SU-DHL-6 (cell line): ENCODE measurements around the gene ZMYND8.
A peak's percentile ranks its signal among the peaks of the same experiment; 100 is the strongest.

Experiments used
- H2AFZ ChIP-seq: fragments of 200-600 bp; sonication (generic); 2 replicates; pipeline ENCODE4 v1.6.1; 2014; ENCODE audit warnings: low read depth, mild to moderate bottlenecking, moderate library complexity, mixed read lengths, antibody characterized with exemption, low read length; ENCODE audit not compliant: severe bottlenecking
- H3F3A ChIP-seq: fragments of 200-600 bp; shearing (Covaris generic); 2 replicates; pipeline ENCODE4 v1.6.0; 2016; ENCODE audit warnings: antibody characterized with exemption, mild to moderate bottlenecking; ENCODE audit not compliant: insufficient read depth
- H3K27ac ChIP-seq: fragments of 200-600 bp; sonication (generic); 2 replicates; pipeline ENCODE4 v1.5.1; 2016; ENCODE audit warnings: low read depth, mild to moderate bottlenecking, low read length, moderate library complexity, mixed read lengths
- H3K27me3 ChIP-seq: fragments of 200-600 bp; sonication (generic), shearing (Covaris generic); 2 replicates; pipeline ENCODE4 v1.6.0; 2014; ENCODE audit warnings: mild to moderate bottlenecking, low read length
- H3K36me3 ChIP-seq: fragments of 200-600 bp; sonication (generic); 2 replicates; pipeline ENCODE4 v1.6.1; 2014; ENCODE audit warnings: mild to moderate bottlenecking, low read length, mixed read lengths
- H3K4me2 ChIP-seq: fragments of 300-600, 200-600 bp; shearing (Covaris generic), sonication (generic); 2 replicates; pipeline ENCODE4 v1.6.0; 2014; ENCODE audit warnings: low read length, low read depth, mild to moderate bottlenecking; ENCODE audit not compliant: poor library complexity, severe bottlenecking
- H3K4me3 ChIP-seq: fragments of 200-600 bp; sonication (generic); 2 replicates; pipeline ENCODE4 v1.5.1; 2014; ENCODE audit warnings: antibody characterized with exemption, low read length, mild to moderate bottlenecking, mixed read lengths; ENCODE audit not compliant: insufficient read depth, poor library complexity, severe bottlenecking
- H3K79me2 ChIP-seq: fragments of 200-600 bp; sonication (generic); 2 replicates; pipeline ENCODE4 v1.6.1; 2014; ENCODE audit warnings: mild to moderate bottlenecking, low read length, moderate library complexity; ENCODE audit not compliant: insufficient read depth
- H3K9ac ChIP-seq: fragments of 200-600 bp; sonication (generic); 2 replicates; pipeline ENCODE4 v1.7.0; 2014; ENCODE audit warnings: mild to moderate bottlenecking, low read length
- H3K9me2 ChIP-seq: fragments of 200-600 bp; sonication (generic); replicated peaks from 2 replicates; pipeline ENCODE4 v1.6.1; 2014; ENCODE audit warnings: low read length; ENCODE audit not compliant: insufficient read depth
- H3K9me3 ChIP-seq: fragments of 200-600 bp; sonication (generic); 2 replicates; pipeline ENCODE4 v1.6.1; 2014; ENCODE audit warnings: low read length, mixed read lengths; ENCODE audit not compliant: insufficient read depth
- H4K20me1 ChIP-seq: fragments of 200-600 bp; sonication (generic); 2 replicates; pipeline ENCODE4 v1.6.1; 2014; ENCODE audit warnings: low read depth, mild to moderate bottlenecking, antibody characterized with exemption, low read length, moderate library complexity, mixed read lengths
- CTCF ChIP-seq: fragments of 200-600 bp; sonication (generic); IDR thresholded peaks from one replicate; pipeline ENCODE4 v1.5.1; 2017; ENCODE audit warnings: antibody characterized with exemption, mild to moderate bottlenecking, low read length, moderate library complexity; ENCODE audit not compliant: insufficient read depth, poor library complexity, severe bottlenecking
- EZH2phosphoT487 ChIP-seq: fragments of 200-600 bp; sonication (generic), shearing (Covaris generic); conservative IDR thresholded peaks from 2 replicates; pipeline ENCODE4 v1.6.1; 2018; ENCODE audit warnings: mild to moderate bottlenecking, antibody characterized with exemption, low read length, moderate library complexity, mixed read lengths

The ZMYND8 gene

GRCh38 chr20:47347661-47348435, 8.7 kb downstream of the ZMYND8 start:
- Histone ChIP-seq H3K9me2 (no peaks in the 10 kb centered on the region), H3K9ac (peak overlapping the region; percentile 82), H3K27ac (peak overlapping the region; percentile 93; the same call in 1 of the 2 replicates), H3K36me3 (peaks cover 21% of the 10 kb centered on the region; the same call in 1 of the 2 replicates), H3K9me3 (no peaks in the 10 kb centered on the region), H2AFZ (no peak overlapping the region), H3F3A (peaks cover 22% of the 10 kb centered on the region), H3K4me2 (peak overlapping the region; percentile 98), H4K20me1 (no peaks in the 10 kb centered on the region), H3K27me3 (no peaks in the 10 kb centered on the region), H3K4me3 (no peak overlapping the region), H3K79me2 (peaks cover 98% of the 10 kb centered on the region)
- no peak for TF ChIP-seq EZH2phosphoT487
- no peak for TF ChIP-seq CTCF

GRCh38 chr20:47346172-47346571, 10.3 kb downstream of the ZMYND8 start:
- H3K79me2 ChIP-seq: peaks cover 93% of the 10 kb centered on the region
- H3F3A ChIP-seq: peaks cover 12% of the 10 kb centered on the region
- no peak overlapping the region for H2AFZ ChIP-seq
- H3K9me2 ChIP-seq: no peaks in the 10 kb centered on the region
- no peak overlapping the region for H3K4me2 ChIP-seq
- no peak overlapping the region for H3K27ac ChIP-seq
- H3K4me3 ChIP-seq: no peak overlapping the region
- H4K20me1 ChIP-seq: no peaks in the 10 kb centered on the region
- H3K27me3 ChIP-seq: no peaks in the 10 kb centered on the region
- no peak overlapping the region for H3K9ac ChIP-seq
- H3K36me3 ChIP-seq: peaks cover 21% of the 10 kb centered on the region; the same call in 1 of the 2 replicates
- no peak for TF ChIP-seq CTCF
- no peak for TF ChIP-seq EZH2phosphoT487
- H3K9me3 ChIP-seq: no peaks in the 10 kb centered on the region

- no peak overlapping the region for H3K4me2 ChIP-seq
- no peaks in the 10 kb centered on the region for H3K27me3 ChIP-seq
- H3K9me2 ChIP-seq: no peaks in the 10 kb centered on the region
- no peaks in the 10 kb centered on the region for H4K20me1 ChIP-seq
- no peak for TF ChIP-seq EZH2phosphoT487
- no peak for TF ChIP-seq CTCF
- H2AFZ ChIP-seq: no peak overlapping the region
- H3K9ac ChIP-seq: no peak overlapping the region
- H3K79me2 ChIP-seq: peaks cover 93% of the 10 kb centered on the region
- H3F3A ChIP-seq: peaks cover 3% of the 10 kb centered on the region; the same call in 1 of the 2 replicates
- H3K9me3 ChIP-seq: no peaks in the 10 kb centered on the region
- H3K4me3 ChIP-seq: no peak overlapping the region
- H3K36me3 ChIP-seq: peaks cover 21% of the 10 kb centered on the region; the same call in 1 of the 2 replicates
- no peak overlapping the region for H3K27ac ChIP-seq
These were observed 11.3 kb downstream of the ZMYND8 start for GRCh38 chr20:47345214-47345613.
